Muscle of leg (tissue), 11 donors: ENCODE results near the gene AKR1D1. TPM values are rescaled to one million over a fixed set of nuclear protein-coding genes. Genes with fewer than 3 reads are reported as not detected.
"Not testable (repeated sequence)": the region's sequence is repeated elsewhere in the genome, so short reads cannot be mapped to it uniquely, and the experiment has no call there.

ENCODE experiments used
- DNase-seq: peaks from one replicate; pipeline ENCODE4 v3.0.0; 2013
- H3K27ac ChIP-seq: one replicate; pipeline ENCODE4 v1.5.1; 2013; ENCODE audit warnings: mild to moderate bottlenecking, low read length, control low read depth
- H3K27me3 ChIP-seq: one replicate; pipeline ENCODE4 v1.6.1; 2013; ENCODE audit warnings: low read length; ENCODE audit not compliant: control insufficient read depth, insufficient read depth
- H3K36me3 ChIP-seq: one replicate; pipeline ENCODE4 v1.6.1; 2013; ENCODE audit warnings: low read length; ENCODE audit not compliant: control insufficient read depth, insufficient read depth
- H3K4me1 ChIP-seq: one replicate; pipeline ENCODE4 v1.6.1; 2013; ENCODE audit warnings: low read length; ENCODE audit not compliant: control insufficient read depth, insufficient read depth
- H3K4me3 ChIP-seq: one replicate; pipeline ENCODE4 v1.5.1; 2013; ENCODE audit warnings: low read length, control low read depth
- H3K9me3 ChIP-seq: replicated peaks from 2 replicates; pipeline ENCODE4 v1.6.1; 2013; ENCODE audit warnings: low read depth, low read length; ENCODE audit not compliant: control insufficient read depth
- WGBS: methylation state at CpG from one replicate; pipeline ENCODE4 v1.1.5; 2013; ENCODE audit warnings: missing lambda C conversion rate; ENCODE audit not compliant: insufficient coverage; 5-methylcytosine and 5-hydroxymethylcytosine counted together
- polyA plus RNA-seq, 8 donors: library from polyadenylated mRNA; unstranded; fragments of 120-200 nt; gene quantifications; one replicate each; pipeline versions ENCODE4 v1.2.1 to v1.2.3, GENCODE V29; 2013; ENCODE audit warnings: inconsistent platforms in 1 of 8, low replicate concordance in 1 of 8; ENCODE audit not compliant: insufficient read length in 8 of 8, insufficient read depth in 1 of 8
- total RNA-seq: library from RNA; stranded (reverse); fragments of 120-200 nt; gene quantifications from one replicate; pipeline ENCODE4 v1.2.4, GENCODE V29; 2013

Gene AKR1D1
- total and polyA plus RNA-seq, 9 donors: 0.13 to 0.30 (median 0.15) TPM; not detected in 6

- WGBS: 80% methylated on average over 2 of the region's 9 CpGs
- Histone ChIP-seq H3K27me3 (no peaks in the 10 kb centered on the region), H3K4me3 (no peak overlapping the region), H3K36me3 (no peaks in the 10 kb centered on the region), H3K27ac (no peak overlapping the region), H3K9me3 (no peaks in the 10 kb centered on the region), H3K4me1 (no peaks in the 10 kb centered on the region)
- DNase-seq: no peak
Observed at GRCh38 chr7:138089080-138089901, 13.0 kb downstream of the AKR1D1 start.

GRCh38 chr7:138091032-138091431 lies 14.8 kb downstream of the AKR1D1 start:
- no peaks in the 10 kb centered on the region for H3K36me3 ChIP-seq
- no peaks in the 10 kb centered on the region for H3K9me3 ChIP-seq
- no peaks in the 10 kb centered on the region for H3K27me3 ChIP-seq
- H3K27ac ChIP-seq: no peak overlapping the region
- no peaks in the 10 kb centered on the region for H3K4me1 ChIP-seq
- DNase-seq: no peak
- WGBS: 73% methylated on average over 2 of the region's 3 CpGs
- H3K4me3 ChIP-seq: no peak overlapping the region

GRCh38 chr7:138091840-138092239 lies 15.6 kb downstream of the AKR1D1 start:
- H3K9me3 ChIP-seq, DNase-seq, H3K27ac ChIP-seq, H3K4me1 ChIP-seq, H3K27me3 ChIP-seq, H3K36me3 ChIP-seq, H3K4me3 ChIP-seq: not testable (repeated sequence)
- WGBS: 43% methylated on average over 1 of the region's 2 CpGs

GRCh38 chr7:138092486-138093028 lies 16.3 kb downstream of the AKR1D1 start:
- no CpG with 5 or more reads among the region's 6 CpGs for WGBS
- no peaks in the 10 kb centered on the region for H3K4me1 ChIP-seq
- H3K4me3 ChIP-seq: no peak overlapping the region
- H3K27ac ChIP-seq: no peak overlapping the region
- H3K36me3 ChIP-seq: no peaks in the 10 kb centered on the region
- no peaks in the 10 kb centered on the region for H3K27me3 ChIP-seq
- H3K9me3 ChIP-seq: no peaks in the 10 kb centered on the region
- DNase-seq: no peak

- WGBS: 51% methylated on average over 3 of the region's 8 CpGs
Observed at GRCh38 chr7:138095972-138096935, 20.0 kb downstream of the AKR1D1 start.

GRCh38 chr7:138097064-138097741 lies 20.9 kb downstream of the AKR1D1 start:
- peak; percentile 24 for DNase-seq
- Histone ChIP-seq H3K4me3 (no peak overlapping the region), H3K4me1 (no peaks in the 10 kb centered on the region), H3K36me3 (no peaks in the 10 kb centered on the region), H3K9me3 (no peaks in the 10 kb centered on the region), H3K27ac (no peak overlapping the region), H3K27me3 (no peaks in the 10 kb centered on the region)
- no CpG with 5 or more reads among the region's 3 CpGs for WGBS

More at GRCh38 chr7:138095972-138096935, 20.0 kb downstream of the AKR1D1 start:
- DNase-seq: no peak
- H3K9me3 ChIP-seq: no peaks in the 10 kb centered on the region
- H3K4me1 ChIP-seq: no peaks in the 10 kb centered on the region
- H3K4me3 ChIP-seq: no peak overlapping the region
- no peak overlapping the region for H3K27ac ChIP-seq
- H3K27me3 ChIP-seq: no peaks in the 10 kb centered on the region
- no peaks in the 10 kb centered on the region for H3K36me3 ChIP-seq

GRCh38 chr7:138099813-138100212 lies 23.6 kb downstream of the AKR1D1 start:
- Histone ChIP-seq H3K27me3 (no peaks in the 10 kb centered on the region), H3K9me3 (no peaks in the 10 kb centered on the region), H3K4me1 (no peaks in the 10 kb centered on the region), H3K27ac (no peak overlapping the region), H3K4me3 (no peak overlapping the region), H3K36me3 (no peaks in the 10 kb centered on the region)
- 43% methylated on average over 1 of the region's 3 CpGs for WGBS
- DNase-seq: no peak

- no peaks in the 10 kb centered on the region for H3K36me3 ChIP-seq
- no peak overlapping the region for H3K27ac ChIP-seq
- H3K4me3 ChIP-seq: no peak overlapping the region
- H3K9me3 ChIP-seq: no peaks in the 10 kb centered on the region
- H3K27me3 ChIP-seq: no peaks in the 10 kb centered on the region
- H3K4me1 ChIP-seq: no peaks in the 10 kb centered on the region
- 90% methylated on average over 2 of the region's 5 CpGs for WGBS
- no peak for DNase-seq
Observed at GRCh38 chr7:138105221-138105620, 29.0 kb downstream of the AKR1D1 start.

GRCh38 chr7:138115047-138115446 lies 38.8 kb downstream of the AKR1D1 start:
- Histone ChIP-seq H3K27ac (no peak overlapping the region), H3K36me3 (no peaks in the 10 kb centered on the region), H3K9me3 (no peaks in the 10 kb centered on the region), H3K27me3 (no peaks in the 10 kb centered on the region), H3K4me1 (no peaks in the 10 kb centered on the region), H3K4me3 (no peak overlapping the region)
- WGBS: no CpG with 5 or more reads among the region's 3 CpGs
- DNase-seq: no peak
